Activated T-cell treated with anti-CD3 and anti-CD28 coated beads, Interleukin-2, amount 50 U/mL, for 24 hours (primary cell): ENCODE measurements around the gene ASF1B.

Source experiments
- DNase-seq: peaks from one replicate; pipeline ENCODE4 v3.0.0-alpha.2; 2020
- H3K27ac Mint-ChIP-seq: 2 replicates; pipeline ENCODE4 v1.8.0; 2020; ENCODE audit warnings: mild to moderate bottlenecking, mixed read lengths
- H3K27me3 Mint-ChIP-seq: 2 replicates; pipeline ENCODE4 v1.8.0; 2020; ENCODE audit warnings: mixed read lengths
- H3K36me3 Mint-ChIP-seq: 2 replicates; pipeline ENCODE4 v1.8.0; 2020; ENCODE audit warnings: low read depth, mixed read lengths
- H3K4me1 Mint-ChIP-seq: 2 replicates; pipeline ENCODE4 v1.8.0; 2020; ENCODE audit warnings: low read depth, mixed read lengths
- H3K4me3 Mint-ChIP-seq: 2 replicates; pipeline ENCODE4 v1.8.0; 2020; ENCODE audit warnings: mild to moderate bottlenecking, moderate library complexity, mixed read lengths
- H3K9me3 Mint-ChIP-seq: 2 replicates; pipeline ENCODE4 v1.8.0; 2020; ENCODE audit warnings: mixed read lengths

ASF1B gene

DNA sequence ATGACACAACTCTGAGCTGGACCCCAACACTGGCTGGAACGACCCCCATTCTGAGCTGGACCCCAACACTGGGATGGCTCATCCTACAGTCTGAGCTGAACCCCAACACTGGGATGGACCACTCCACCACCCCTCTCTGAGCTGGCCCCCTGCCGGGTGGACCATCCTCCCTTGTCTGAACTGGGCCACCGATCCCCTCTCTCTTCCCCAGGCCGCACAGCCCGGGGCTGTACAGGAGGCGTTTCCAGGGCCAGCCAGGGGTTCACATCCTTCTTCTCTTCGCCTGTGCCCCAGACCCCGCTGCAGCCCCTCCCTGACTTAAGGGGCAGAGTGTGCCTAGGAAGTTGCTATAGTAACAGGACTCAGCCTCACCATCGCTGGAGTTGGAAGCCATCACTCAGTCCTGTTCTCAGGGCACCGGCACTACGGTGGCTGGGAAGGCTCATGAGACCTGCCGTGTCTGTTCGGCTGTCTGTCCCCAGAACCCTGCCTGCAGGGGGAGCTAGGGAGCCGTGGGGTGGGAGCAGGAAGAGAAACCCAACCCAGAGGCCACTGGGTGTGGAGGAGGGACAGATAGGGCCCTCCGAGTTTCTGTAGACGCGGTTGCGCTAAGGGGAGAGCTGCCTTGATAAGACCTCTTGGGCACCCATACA is 22.5 kb downstream of the ASF1B start:
- H3K9me3 Mint-ChIP-seq, result no peaks in the 10 kb centered on the region
- peak overlapping the region; percentile 49 for H3K27ac Mint-ChIP-seq
- peaks cover 2% of the 10 kb centered on the region for H3K36me3 Mint-ChIP-seq
- peak; percentile 66 for DNase-seq
- H3K27me3 Mint-ChIP-seq, result no peaks in the 10 kb centered on the region
- H3K4me1 Mint-ChIP-seq, result peaks cover 52% of the 10 kb centered on the region
- H3K4me3 Mint-ChIP-seq, result no peak overlapping the region

DNA sequence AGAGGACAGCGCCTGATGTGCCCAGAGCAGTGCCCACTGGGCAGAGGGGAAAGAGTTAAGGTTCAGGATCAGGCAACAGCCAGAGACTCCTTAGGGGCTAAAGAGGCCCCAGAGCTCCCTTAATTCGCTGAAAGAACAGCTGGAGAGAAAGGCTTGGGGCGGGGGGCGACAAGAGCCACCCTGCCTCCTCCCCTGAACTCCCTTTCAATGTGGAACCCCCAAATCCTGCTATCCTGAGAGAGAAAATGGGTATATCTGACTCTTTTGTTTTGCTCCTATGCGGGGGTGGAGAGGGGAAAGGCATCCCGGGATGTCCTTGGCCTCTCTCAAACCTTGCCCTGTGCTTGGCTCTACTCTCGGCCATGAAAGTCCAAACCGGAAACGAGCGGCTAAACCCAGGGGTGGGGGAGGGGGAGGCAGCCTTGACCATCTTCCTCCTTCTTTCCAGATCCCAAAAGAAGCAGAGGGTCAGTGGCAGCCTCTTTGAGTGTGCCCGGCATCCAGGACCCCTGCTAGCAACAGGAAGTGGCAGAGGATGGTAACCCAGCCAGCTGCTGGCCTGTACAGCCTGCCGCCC is 23.5 kb downstream of the ASF1B start:
- H3K36me3 Mint-ChIP-seq, result peaks cover 2% of the 10 kb centered on the region
- H3K4me1 Mint-ChIP-seq, result peaks cover 46% of the 10 kb centered on the region
- no peak for DNase-seq
- no peaks in the 10 kb centered on the region for H3K9me3 Mint-ChIP-seq
- H3K27ac Mint-ChIP-seq, result peak overlapping the region; percentile 52
- no peaks in the 10 kb centered on the region for H3K27me3 Mint-ChIP-seq
- H3K4me3 Mint-ChIP-seq, result no peak overlapping the region

DNA sequence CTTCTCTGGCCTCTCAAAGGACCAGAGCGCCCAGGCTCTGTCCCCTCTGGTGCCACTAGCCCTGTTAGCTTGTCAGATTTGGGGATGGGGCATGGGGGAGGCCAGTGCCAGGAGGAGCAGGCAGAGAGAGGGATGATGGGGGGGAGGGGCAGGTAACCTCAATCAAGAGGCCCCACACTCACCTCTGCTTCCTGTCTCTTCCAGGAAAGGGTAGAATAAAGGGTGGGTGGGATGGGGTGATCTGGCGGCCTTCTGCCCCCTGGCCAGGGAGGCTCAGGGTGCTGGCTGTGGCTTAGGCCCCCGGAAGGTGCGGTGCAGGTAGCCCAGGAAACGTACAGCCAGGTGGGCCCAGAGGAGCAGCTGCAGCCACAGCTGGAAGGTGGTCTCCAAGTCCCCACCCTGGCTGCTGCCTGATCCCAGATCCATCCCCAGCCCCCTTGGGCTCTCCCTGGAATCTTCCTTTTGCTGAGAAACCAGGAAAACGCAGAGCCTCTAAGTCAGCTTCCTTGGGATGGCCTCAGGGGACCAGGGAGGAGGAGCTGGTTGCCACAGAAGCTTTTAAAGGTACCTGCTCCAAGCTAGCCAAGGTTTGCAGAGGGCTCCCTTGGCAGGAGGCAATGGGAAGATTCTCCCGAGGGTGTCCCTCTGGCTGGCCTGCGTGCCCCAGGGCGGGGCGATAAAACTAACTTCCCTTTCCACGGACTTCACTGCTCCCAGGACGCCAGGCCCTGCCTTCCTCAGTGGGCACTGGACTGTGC is 24.2 kb downstream of the ASF1B start:
- DNase-seq, result no peak
- Mint-ChIP-seq H3K27me3 (no peaks in the 10 kb centered on the region), H3K4me1 (peaks cover 46% of the 10 kb centered on the region), H3K27ac (peak overlapping the region; percentile 52), H3K4me3 (no peak overlapping the region), H3K9me3 (no peaks in the 10 kb centered on the region), H3K36me3 (peaks cover 4% of the 10 kb centered on the region)

DNA sequence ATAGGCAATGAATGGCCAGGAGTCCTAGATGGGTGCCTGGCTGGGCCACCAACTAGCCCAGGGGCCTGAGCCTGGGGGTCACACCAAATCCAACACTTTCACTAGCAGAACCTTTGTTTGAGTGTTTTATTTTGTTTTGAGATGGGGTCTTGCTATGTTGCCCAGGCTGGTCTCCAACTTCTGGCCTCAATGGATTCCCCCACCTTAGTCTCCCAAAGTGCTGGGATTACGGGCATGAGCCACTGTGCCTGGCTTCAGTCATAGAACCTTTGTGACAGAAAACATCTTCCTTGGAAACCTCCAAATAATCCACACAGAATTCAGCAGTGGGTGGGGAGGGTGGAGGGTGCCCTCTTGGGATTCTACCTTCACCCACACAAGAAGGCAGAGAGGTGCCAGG is 24.9 kb downstream of the ASF1B start:
- H3K27ac Mint-ChIP-seq, result peak overlapping the region; percentile 26
- DNase-seq, result no peak
- peaks cover 41% of the 10 kb centered on the region for H3K4me1 Mint-ChIP-seq
- no peaks in the 10 kb centered on the region for H3K27me3 Mint-ChIP-seq
- H3K9me3 Mint-ChIP-seq, result no peaks in the 10 kb centered on the region
- H3K36me3 Mint-ChIP-seq, result peaks cover 9% of the 10 kb centered on the region
- H3K4me3 Mint-ChIP-seq, result no peak overlapping the region

DNA sequence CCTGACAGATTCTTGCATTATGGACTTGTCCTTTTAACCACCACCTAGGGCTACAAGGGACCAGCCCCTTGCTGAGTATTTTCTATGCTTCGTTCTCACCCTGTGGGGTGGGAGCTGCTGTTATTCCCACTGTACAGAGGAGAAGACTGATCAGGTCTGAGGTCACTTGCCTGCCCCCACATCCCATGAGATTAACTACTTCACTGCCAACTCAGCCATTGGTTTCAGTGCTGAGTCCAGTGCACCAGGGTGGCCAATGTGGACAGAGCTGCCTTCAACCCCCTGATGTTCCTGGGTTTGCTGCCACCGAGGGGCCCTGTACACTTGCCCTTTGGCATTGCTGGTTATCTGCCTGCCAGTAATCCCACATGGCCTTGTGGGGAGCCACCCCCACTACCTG is 25.7 kb downstream of the ASF1B start:
- Mint-ChIP-seq H3K36me3 (peaks cover 16% of the 10 kb centered on the region), H3K4me1 (peaks cover 33% of the 10 kb centered on the region), H3K27ac (peak overlapping the region; percentile 22), H3K9me3 (no peaks in the 10 kb centered on the region), H3K4me3 (no peak overlapping the region), H3K27me3 (no peaks in the 10 kb centered on the region)
- DNase-seq, result no peak

DNA sequence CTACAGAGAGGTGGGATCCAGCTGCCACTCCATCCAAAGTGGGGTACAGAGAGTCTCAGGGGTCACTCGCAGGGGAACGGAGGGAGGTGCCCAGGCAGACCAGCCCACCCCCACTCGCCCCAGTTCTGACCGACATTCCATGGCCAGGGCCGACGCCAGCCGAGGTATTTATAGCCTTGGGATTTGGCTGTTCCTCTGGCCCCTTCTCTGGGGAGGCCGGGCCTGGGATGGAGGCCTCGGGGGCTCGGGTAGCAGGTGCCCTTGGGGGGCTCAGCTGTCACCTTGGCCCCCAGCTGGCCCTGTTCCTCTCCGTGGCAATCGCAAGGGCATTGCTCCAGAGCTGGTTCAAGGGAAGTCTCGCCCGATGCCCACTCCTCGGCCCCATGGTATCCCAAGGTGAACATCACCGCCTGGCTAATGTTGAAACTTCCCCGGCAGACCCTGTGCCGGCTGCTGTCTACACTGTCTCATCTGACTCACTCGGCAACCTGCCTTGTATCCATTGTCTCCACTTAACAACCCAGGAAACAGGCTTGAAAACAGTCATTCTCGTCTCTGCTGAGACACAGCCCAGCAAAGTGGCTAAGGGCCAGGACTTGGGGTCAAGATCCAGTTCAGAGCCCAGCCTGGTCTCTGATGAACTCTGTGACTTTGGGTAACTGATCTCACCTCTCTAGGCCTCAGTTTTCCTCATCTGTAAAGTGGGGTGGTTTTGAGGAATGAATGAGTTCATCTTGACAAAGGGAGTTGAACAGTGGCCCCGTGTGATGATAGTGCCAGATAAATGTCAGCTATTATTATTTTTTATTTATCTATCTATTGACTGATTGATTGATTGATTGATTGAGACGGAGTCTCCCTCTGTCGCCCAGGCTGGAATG is 28.6 kb downstream of the ASF1B start:
- peaks cover 33% of the 10 kb centered on the region for H3K36me3 Mint-ChIP-seq
- no peak for DNase-seq
- peaks cover 13% of the 10 kb centered on the region for H3K4me1 Mint-ChIP-seq
- H3K27ac Mint-ChIP-seq, result no peak overlapping the region
- H3K9me3 Mint-ChIP-seq, result no peaks in the 10 kb centered on the region
- no peaks in the 10 kb centered on the region for H3K27me3 Mint-ChIP-seq
- H3K4me3 Mint-ChIP-seq, result no peak overlapping the region

DNA sequence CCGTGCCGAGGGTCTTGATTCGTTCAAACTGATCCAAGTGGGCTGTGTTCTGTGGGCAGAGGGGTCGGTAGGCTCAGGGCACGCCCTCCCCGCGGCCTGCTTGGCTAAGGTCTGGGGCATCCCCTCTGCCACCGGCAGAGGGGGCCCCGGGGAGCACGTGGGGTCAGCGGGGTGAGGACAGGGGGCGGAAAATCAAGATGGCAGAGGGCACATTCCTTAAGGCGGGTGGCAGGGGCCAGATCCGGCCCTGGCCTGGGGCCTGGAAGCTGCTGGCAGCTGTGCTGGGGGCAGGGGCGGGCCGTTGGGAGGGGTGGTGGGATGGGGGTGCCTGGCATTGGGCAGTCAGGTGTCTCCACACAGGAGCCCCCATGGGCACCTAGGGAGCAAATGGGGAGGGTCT is 29.5 kb downstream of the ASF1B start:
- no peak overlapping the region for H3K27ac Mint-ChIP-seq
- DNase-seq, result no peak
- H3K27me3 Mint-ChIP-seq, result no peaks in the 10 kb centered on the region
- peaks cover 41% of the 10 kb centered on the region for H3K36me3 Mint-ChIP-seq
- H3K4me1 Mint-ChIP-seq, result peaks cover 4% of the 10 kb centered on the region
- no peak overlapping the region for H3K4me3 Mint-ChIP-seq
- no peaks in the 10 kb centered on the region for H3K9me3 Mint-ChIP-seq

DNA sequence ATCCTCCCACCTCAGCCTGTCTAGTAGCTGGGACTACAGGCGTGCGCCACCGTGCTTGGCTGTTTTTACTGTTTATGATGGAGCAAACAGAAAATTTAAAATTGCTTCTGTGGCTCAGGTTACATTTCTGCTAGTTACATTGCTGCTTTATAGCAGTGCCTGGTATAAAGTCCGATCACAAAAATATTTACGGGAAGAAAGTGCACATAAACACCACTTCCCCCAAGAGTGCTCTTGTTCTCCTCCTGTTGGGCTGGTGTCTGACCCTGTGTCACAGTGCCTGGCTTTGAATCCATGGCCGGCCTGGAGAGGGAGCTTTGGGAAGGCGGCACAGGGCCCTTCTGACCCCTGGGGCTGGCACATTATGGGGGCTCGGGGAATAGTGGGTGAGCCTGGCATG is 30.7 kb downstream of the ASF1B start:
- DNase-seq, result no peak
- H3K4me1 Mint-ChIP-seq, result no peaks in the 10 kb centered on the region
- H3K36me3 Mint-ChIP-seq, result peaks cover 50% of the 10 kb centered on the region
- H3K27ac Mint-ChIP-seq, result no peak overlapping the region
- H3K4me3 Mint-ChIP-seq, result no peak overlapping the region
- H3K27me3 Mint-ChIP-seq, result no peaks in the 10 kb centered on the region
- H3K9me3 Mint-ChIP-seq, result no peaks in the 10 kb centered on the region

DNA sequence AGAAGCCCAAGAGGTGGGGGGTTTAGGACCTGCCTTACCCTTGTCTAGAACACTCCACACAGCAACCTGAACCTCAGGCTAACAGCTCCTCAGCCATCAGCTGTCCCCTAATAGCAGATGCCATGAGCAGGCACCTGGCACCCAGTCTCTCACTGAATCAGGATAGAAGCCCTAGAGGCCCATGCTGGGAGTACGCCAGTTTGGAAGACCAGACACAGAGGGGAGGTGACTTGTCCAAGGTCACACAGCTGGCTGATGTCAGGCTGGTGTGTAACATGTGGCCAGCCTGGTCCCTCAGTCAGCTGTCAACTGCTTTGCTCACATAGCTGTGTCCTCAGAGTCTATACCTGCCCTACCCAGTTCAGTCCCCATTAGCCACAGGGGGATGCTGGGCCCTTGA is 33.1 kb downstream of the ASF1B start:
- Mint-ChIP-seq H3K4me1 (no peaks in the 10 kb centered on the region), H3K36me3 (peaks cover 53% of the 10 kb centered on the region), H3K27ac (no peak overlapping the region), H3K27me3 (no peaks in the 10 kb centered on the region), H3K9me3 (no peaks in the 10 kb centered on the region), H3K4me3 (no peak overlapping the region)
- no peak for DNase-seq

DNA sequence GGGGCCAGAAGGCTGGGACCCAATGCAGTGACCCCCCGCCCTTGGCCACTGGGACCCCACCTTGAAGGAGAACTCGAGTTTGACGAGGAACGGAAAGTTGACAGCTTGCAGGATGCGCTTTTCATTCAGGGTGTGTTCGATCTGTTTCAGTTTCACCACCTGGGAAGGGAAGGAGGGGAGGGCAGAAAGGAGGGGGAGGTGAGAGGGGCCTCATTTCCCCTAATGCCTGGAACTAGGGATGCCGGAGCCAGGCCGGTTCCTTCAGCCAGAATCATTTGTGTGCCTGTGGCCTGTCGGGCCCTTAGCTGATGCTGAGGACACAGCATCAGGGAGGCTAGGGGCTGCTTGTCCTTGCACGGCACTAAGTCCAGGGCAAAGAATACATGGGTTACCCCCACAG is 33.6 kb downstream of the ASF1B start:
- H3K9me3 Mint-ChIP-seq, result no peaks in the 10 kb centered on the region
- no peak for DNase-seq
- no peaks in the 10 kb centered on the region for H3K27me3 Mint-ChIP-seq
- H3K27ac Mint-ChIP-seq, result no peak overlapping the region
- H3K36me3 Mint-ChIP-seq, result peaks cover 55% of the 10 kb centered on the region
- no peaks in the 10 kb centered on the region for H3K4me1 Mint-ChIP-seq
- H3K4me3 Mint-ChIP-seq, result no peak overlapping the region

DNA sequence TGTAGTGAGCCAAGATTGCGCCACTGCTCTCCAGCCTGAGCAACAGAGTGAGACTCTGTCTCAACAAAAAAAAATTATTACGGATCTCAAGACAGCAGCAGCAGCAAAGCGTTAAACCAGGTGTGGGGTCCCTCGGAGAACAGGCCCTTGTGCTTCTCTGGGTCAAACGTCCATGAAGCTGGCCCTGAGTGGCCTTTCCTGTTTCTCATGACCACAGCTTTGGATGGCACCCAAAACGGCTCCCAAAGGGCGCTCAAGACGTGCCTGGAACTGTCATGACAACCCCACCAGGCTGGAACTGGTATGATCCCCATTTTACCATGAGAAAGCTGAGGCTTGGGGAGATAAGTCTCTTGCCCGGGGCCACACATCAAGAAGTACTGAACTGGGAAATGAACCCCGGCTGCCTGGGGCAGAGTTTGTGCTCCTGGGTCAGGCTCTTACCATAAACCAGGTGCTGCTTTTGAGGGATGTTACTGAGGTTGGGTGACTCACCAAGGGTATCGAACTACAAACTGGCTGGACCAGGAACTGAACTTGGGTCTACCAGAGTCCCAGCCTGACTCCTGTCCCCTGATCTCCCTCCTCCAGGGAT is 34.2 kb downstream of the ASF1B start:
- Mint-ChIP-seq H3K27me3 (no peaks in the 10 kb centered on the region), H3K9me3 (no peaks in the 10 kb centered on the region), H3K4me3 (no peak overlapping the region), H3K27ac (no peak overlapping the region), H3K36me3 (peaks cover 58% of the 10 kb centered on the region), H3K4me1 (no peaks in the 10 kb centered on the region)
- DNase-seq, result no peak

DNA sequence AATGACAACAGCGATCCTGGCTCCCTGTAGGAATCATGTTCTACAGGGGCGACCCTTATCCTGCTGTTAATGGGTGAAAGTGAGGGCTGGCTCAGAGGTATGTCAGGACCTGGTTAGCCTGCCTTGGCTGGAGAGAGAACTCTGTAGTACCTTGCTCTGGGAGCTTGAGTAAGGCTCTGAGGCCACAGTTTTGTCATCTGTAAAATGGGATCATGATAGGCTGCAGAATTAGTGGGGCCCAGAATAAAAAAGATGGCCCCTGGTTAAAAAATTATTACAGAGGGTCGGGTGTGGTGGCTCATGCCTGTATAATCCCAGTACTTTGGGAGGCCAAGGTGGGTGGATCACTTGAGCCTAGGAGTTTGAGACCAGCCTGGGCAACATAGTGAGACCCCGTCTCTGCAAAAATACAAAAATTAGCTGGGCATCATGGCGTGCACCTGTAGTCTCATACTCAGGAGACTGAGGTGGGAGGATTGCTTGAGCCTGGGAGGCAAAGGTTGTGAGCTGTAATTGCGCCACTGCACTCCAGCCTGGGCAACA is 35.3 kb downstream of the ASF1B start:
- H3K4me3 Mint-ChIP-seq, result no peak overlapping the region
- no peak for DNase-seq
- H3K27ac Mint-ChIP-seq, result no peak overlapping the region
- H3K4me1 Mint-ChIP-seq, result no peaks in the 10 kb centered on the region
- no peaks in the 10 kb centered on the region for H3K27me3 Mint-ChIP-seq
- H3K36me3 Mint-ChIP-seq, result peaks cover 60% of the 10 kb centered on the region
- H3K9me3 Mint-ChIP-seq, result no peaks in the 10 kb centered on the region

DNA sequence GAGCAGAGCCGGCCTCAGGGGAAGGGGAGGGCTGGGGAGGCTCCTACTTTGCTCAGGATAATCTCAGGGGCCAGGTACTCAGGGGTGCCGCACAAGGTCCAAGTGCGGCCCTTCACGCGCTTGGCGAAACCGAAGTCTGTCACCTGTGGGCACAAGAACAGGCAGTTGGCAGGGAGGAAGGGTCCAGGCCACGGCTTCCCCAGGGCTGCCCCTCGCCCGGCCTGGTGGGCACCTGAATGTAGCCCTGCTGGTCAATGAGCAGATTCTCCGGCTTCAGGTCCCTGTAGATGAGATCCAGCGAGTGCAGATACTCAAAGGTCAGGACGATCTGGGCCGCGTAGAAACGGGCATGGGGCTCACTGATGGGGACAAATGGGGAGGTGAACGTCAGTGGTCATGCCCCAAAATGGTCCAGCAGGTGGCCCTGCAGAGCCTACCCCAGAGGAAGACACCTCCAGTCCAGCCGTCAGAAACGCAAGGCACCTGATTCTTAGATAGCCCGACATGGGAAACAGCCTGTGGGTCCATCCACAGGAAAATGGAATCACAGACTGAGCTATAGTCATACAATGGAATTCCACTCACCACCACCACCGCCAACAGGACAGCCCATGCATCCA is 38.7 kb downstream of the ASF1B start:
- H3K4me3 Mint-ChIP-seq, result no peak overlapping the region
- no peak overlapping the region for H3K27ac Mint-ChIP-seq
- no peaks in the 10 kb centered on the region for H3K27me3 Mint-ChIP-seq
- peaks cover 46% of the 10 kb centered on the region for H3K36me3 Mint-ChIP-seq
- no peak for DNase-seq
- peaks cover 9% of the 10 kb centered on the region for H3K9me3 Mint-ChIP-seq
- H3K4me1 Mint-ChIP-seq, result peaks cover 8% of the 10 kb centered on the region
